Measurements from ENCODE around the gene PRPS1L1. TPM values are rescaled to one million over a fixed set of nuclear protein-coding genes. Genes with fewer than 3 reads are reported as not detected.

Gene PRPS1L1
- polyA plus RNA-seq, 1 donor, result not detected

Other genes with a start within 250 kb of the PRPS1L1 start
- 19.9 TPM for gene SNX13, start 87.4 kb downstream of the PRPS1L1 start, polyA plus RNA-seq (ENCODE audit: insufficient read length)

Measured in hindlimb muscle (tissue), 1 donor.